Calu3 (cell line): ENCODE data around the gene UBIAD1. TPM values are rescaled to one million over a fixed set of nuclear protein-coding genes. Genes with fewer than 3 reads are reported as not detected.
A peak's percentile ranks its signal among the peaks of the same experiment; 100 is the strongest.

ENCODE experiments used
- Bru-seq: library from RNA; stranded (reverse); fragments of 400-500 nt; gene quantifications from one replicate; lab custom pipeline; 2021; lab: Mats Ljungman, UMichigan
- BruChase-seq, 2 experiments: library from RNA; stranded (reverse); fragments of 400-500 nt; gene quantifications; one replicate each; lab custom pipeline; 2021; lab: Mats Ljungman, UMichigan
- BruUV-seq: library from RNA; stranded (reverse); fragments of 400-500 nt; replicated peaks from 2 replicates; lab custom pipeline; 2021; lab: Mats Ljungman, UMichigan
- CTCF ChIA-PET: fragments of 300-600 bp; sonication (Branson Sonifier 250); formaldehyde crosslinking; loops from one replicate; lab custom pipeline; 2022; ENCODE audit warnings: antibody characterized with exemption; lab: Charles Lee
- DNase-seq: peaks from one replicate; pipeline ENCODE4 v3.0.0; 2022
- H3K27ac Mint-ChIP-seq: one replicate; pipeline ENCODE4 v1.8.0; 2022; ENCODE audit warnings: mixed read lengths; ENCODE audit not compliant: unreplicated experiment
- H3K27me3 Mint-ChIP-seq: one replicate; pipeline ENCODE4 v1.8.0; 2022; ENCODE audit warnings: mixed read lengths; ENCODE audit not compliant: unreplicated experiment
- H3K36me3 Mint-ChIP-seq: one replicate; pipeline ENCODE4 v1.8.0; 2022; ENCODE audit warnings: mild to moderate bottlenecking, moderate library complexity, mixed read lengths; ENCODE audit not compliant: insufficient read depth, unreplicated experiment
- H3K4me1 Mint-ChIP-seq: one replicate; pipeline ENCODE4 v1.8.0; 2022; ENCODE audit warnings: mild to moderate bottlenecking, low read depth, mixed read lengths; ENCODE audit not compliant: unreplicated experiment
- H3K4me3 Mint-ChIP-seq: one replicate; pipeline ENCODE4 v1.8.0; 2022; ENCODE audit warnings: mild to moderate bottlenecking, low read depth, moderate library complexity, mixed read lengths; ENCODE audit not compliant: unreplicated experiment
- H3K9me3 Mint-ChIP-seq: one replicate; pipeline ENCODE4 v1.8.0; 2022; ENCODE audit warnings: low read depth, mixed read lengths; ENCODE audit not compliant: unreplicated experiment
- CTCF ChIP-seq: fragments of 200-600 bp; IDR thresholded peaks from one replicate; pipeline ENCODE4 v1.8.0; 2022; ENCODE audit warnings: antibody characterized with exemption; ENCODE audit not compliant: unreplicated experiment
- intact Hi-C: fragments of 100-400 bp; cut with micrococcal nuclease; formaldehyde crosslinking; loops from one replicate; pipeline ENCODE4 v1.10.0; 2022; ENCODE audit not compliant: unreplicated experiment
- long read RNA-seq: library from polyadenylated mRNA; stranded (forward); transcript quantifications from one replicate; pipeline ENCODE4 v2.0.0, GENCODE V29; 2022
- total RNA-seq: library from RNA; stranded (reverse); gene quantifications from 2 replicates; pipeline ENCODE4 v1.2.3, GENCODE V29; 2022

Gene UBIAD1
- total RNA-seq (13.7 and 14.1 TPM in 2 replicates), Bru-seq, nascent RNA (percentile 64 among the genes with signal in this experiment), BruChase-seq, experiment 1, labeled RNA remaining after a 6-hour chase (percentile 58 among the genes with signal in this experiment), BruChase-seq, experiment 2, labeled RNA remaining after a 2-hour chase (percentile 63 among the genes with signal in this experiment)
- long read RNA-seq, transcript UBIAD1-202 (2 exons, 3,646 nt): major isoform, 29 of 32 reads
- long read RNA-seq, partial matches to known transcripts: 0 of 32 reads
- long read RNA-seq, other reads (novel, unspliced or antisense): 3 of 32 reads

GRCh38 chr1:11272832-11273594 lies at the start of gene UBIAD1:
TSS of gene UBIAD1 (plus strand) at chr1:11273198. CDS start at chr1:11273532, 334 bp downstream.
- Mint-ChIP-seq H3K27me3 (no peaks in the 10 kb centered on the region), H3K4me3 (peak within 1 kb of the TSS; percentile 80), H3K4me1 (peaks cover 16% of the 10 kb centered on the region), H3K9me3 (no peaks in the 10 kb centered on the region), H3K36me3 (peaks cover 11% of the 10 kb centered on the region), H3K27ac (peak within 1 kb of the TSS; percentile 84)
- intact Hi-C loops: no loop called here
- TF ChIP-seq CTCF: no peak
- no TSS peak for BruUV-seq
- CTCF ChIA-PET: interaction anchor here (1.8 kb wide), 1 partner anchor 10 kb away, joined by 9 read pairs; the partner anchor contains the start of gene MTOR
- DNase-seq: peak; percentile 71

- Mint-ChIP-seq H3K4me1 (no peaks in the 10 kb centered on the region), H3K9me3 (no peaks in the 10 kb centered on the region), H3K36me3 (peaks cover 20% of the 10 kb centered on the region), H3K27ac (no peak overlapping the region), H3K4me3 (no peak overlapping the region), H3K27me3 (no peaks in the 10 kb centered on the region)
- DNase-seq: no peak
- TF ChIP-seq CTCF: no peak
- BruUV-seq: no TSS peak
- CTCF ChIA-PET: no interaction called here
- intact Hi-C loops: no loop called here
These were observed 45.6 kb upstream of the UBIAD1 start for GRCh38 chr1:11227106-11228077.

GRCh38 chr1:11229203-11229602 lies 43.8 kb upstream of the UBIAD1 start:
- H3K9me3 Mint-ChIP-seq: no peaks in the 10 kb centered on the region
- no peaks in the 10 kb centered on the region for H3K27me3 Mint-ChIP-seq
- H3K36me3 Mint-ChIP-seq: peaks cover 16% of the 10 kb centered on the region
- CTCF ChIA-PET: no interaction called here
- H3K4me3 Mint-ChIP-seq: no peak overlapping the region
- no peak overlapping the region for H3K27ac Mint-ChIP-seq
- no TSS peak for BruUV-seq
- intact Hi-C loops: no loop called here
- no peak for DNase-seq
- no peaks in the 10 kb centered on the region for H3K4me1 Mint-ChIP-seq
- no peak for TF ChIP-seq CTCF

GRCh38 chr1:11233208-11233607 lies 39.8 kb upstream of the UBIAD1 start:
- intact Hi-C loops: no loop called here
- no peaks in the 10 kb centered on the region for H3K9me3 Mint-ChIP-seq
- H3K36me3 Mint-ChIP-seq: peaks cover 16% of the 10 kb centered on the region
- no peak overlapping the region for H3K27ac Mint-ChIP-seq
- no peak overlapping the region for H3K4me3 Mint-ChIP-seq
- BruUV-seq: no TSS peak
- CTCF ChIA-PET: no interaction called here
- no peaks in the 10 kb centered on the region for H3K27me3 Mint-ChIP-seq
- TF ChIP-seq CTCF: no peak
- no peak for DNase-seq
- H3K4me1 Mint-ChIP-seq: no peaks in the 10 kb centered on the region
